Measurements from ENCODE around the gene SMTN.
"Not testable (repeated sequence)": the region's sequence is repeated elsewhere in the genome, so short reads cannot be mapped to it uniquely, and the experiment has no call there.

Gene SMTN

DNA sequence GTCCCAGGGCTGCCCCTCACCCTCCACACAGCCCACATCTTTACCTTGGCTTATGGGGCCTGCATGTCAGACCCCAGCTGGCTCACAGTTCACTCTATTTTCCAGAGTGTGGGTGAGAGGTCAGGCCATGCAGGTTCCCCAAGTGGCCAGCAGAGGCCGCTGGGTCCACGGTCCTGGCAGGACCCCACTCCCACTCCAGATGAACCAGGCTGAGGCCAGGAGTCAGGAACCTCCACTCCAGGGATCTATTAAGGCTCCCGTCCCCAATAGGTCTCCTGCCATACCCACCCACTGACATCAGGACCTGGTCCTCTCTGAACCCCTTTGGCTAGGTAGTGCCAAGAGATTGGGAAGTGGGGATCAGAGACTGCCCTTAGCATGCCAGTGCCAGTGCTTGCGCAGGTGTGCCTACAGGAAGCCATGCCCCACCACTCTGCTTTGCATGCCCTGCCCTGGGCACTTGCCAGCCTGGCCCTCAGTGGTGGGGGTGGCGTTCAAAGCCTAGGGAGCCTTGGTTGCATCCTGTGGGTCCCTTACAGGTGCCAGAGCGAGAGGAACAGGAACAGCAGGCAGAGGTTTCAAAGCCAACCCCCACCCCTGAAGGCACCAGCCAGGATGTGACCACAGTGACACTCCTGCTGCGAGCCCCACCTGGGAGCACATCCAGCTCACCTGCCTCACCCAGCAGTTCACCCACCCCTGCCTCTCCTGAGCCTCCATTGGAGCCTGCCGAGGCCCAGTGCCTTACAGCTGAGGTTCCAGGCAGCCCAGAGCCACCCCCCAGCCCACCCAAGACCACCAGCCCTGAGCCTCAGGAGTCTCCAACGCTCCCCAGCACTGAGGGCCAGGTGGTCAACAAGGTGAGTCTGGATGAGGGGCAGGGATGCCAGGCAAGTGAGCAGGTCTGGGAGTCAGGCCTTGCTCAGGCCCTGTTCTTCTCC, 8.3 kb downstream of the SMTN start:
- no peak for DNase-seq (ENCODE audit: low read depth in 2 of 3, low spot score in 1 of 3)

- DNase-seq (ENCODE audit: low read depth in 2 of 3, low spot score in 1 of 3) = no peak
Observed at GRCh38 chr22:31090217-31091085, 9.3 kb downstream of the SMTN start.

GRCh38 chr22:31091106-31091975, 10.2 kb downstream of the SMTN start:
- DNase-seq (ENCODE audit: low read depth in 2 of 3, low spot score in 1 of 3) = no peak

DNA sequence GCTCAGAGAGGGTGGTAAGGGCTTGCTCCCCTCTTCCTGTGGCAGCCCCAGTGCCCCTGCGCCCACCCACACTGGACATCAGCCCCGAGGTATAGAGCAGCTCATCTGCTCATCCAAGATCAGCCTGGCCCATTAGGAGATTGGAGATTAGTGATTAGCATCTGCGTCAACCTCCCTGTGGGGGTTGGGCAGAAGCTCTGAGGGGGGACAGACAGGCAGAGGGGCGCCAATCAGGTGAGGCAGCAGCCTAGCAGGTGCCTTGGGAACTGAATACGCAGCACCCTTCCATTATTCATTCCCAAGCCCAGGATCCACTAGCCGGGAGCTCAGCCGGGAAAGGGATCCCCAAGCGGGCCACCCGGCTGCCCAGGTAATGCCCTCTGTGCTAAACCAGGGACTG, 11.0 kb downstream of the SMTN start:
- DNase-seq (ENCODE audit: low read depth in 2 of 3, low spot score in 1 of 3) = no peak

DNA sequence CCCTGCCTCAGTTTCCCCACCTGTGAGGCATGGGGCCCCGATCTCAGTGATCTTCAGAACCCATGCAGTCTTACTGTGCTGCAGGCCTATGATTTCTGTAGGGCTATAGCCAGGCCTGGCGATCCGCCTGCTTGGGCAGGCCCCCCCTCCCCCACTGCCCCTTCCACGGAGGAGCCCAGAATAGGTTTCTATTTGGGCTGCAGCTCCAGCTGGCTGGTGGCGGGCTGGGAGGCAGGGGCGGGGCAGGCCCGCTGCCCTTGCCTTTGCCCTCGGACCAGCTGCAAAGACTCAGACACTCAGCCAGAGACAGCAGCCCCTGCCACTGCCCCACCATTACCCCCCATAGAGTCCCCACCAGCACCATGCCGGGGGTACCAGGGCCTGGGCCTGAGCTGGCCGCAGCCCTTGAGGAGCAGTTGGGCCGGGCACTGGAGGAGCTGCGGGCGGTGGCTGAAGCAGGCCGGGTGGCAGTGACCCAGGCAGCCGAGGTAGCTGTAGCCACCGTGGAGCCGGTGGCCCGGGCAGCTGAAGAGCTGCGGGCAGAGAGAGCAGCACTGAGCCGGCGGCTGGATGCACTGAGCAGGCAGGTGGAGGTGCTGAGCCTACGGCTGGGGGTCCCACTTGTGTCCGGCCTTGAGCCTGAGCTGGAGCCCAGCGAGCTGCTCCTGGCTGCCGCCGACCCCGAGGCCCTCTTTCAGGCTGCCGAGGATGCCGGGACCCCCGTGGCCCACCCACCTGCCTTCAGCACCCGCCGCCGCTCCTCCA, 12.2 kb downstream of the SMTN start:
- no peak for DNase-seq (ENCODE audit: low read depth in 2 of 3, low spot score in 1 of 3)

GRCh38 chr22:31094021-31094551, 13.0 kb downstream of the SMTN start:
- DNase-seq (ENCODE audit: low read depth in 2 of 3, low spot score in 1 of 3) = no peak

DNA sequence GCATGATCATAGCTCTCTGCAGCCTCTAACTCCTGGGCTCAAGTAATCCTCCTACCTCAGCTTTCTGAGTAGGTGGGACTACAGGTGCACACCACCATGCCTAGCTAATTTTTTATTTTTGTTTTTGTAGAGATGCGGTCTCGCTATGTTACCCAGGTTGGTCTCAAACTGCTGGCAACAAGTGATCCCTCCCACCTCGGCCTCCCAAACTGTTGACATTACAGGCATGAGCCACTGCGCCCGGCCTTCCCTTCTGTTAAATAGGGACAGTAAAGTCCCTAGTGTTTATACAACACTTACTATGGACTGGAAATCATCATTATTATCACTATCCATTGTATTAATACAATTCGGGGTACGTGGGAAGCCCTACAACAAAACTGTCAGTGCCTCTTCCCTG, 13.6 kb downstream of the SMTN start:
- no peak for DNase-seq (ENCODE audit: low read depth in 2 of 3, low spot score in 1 of 3)

DNA sequence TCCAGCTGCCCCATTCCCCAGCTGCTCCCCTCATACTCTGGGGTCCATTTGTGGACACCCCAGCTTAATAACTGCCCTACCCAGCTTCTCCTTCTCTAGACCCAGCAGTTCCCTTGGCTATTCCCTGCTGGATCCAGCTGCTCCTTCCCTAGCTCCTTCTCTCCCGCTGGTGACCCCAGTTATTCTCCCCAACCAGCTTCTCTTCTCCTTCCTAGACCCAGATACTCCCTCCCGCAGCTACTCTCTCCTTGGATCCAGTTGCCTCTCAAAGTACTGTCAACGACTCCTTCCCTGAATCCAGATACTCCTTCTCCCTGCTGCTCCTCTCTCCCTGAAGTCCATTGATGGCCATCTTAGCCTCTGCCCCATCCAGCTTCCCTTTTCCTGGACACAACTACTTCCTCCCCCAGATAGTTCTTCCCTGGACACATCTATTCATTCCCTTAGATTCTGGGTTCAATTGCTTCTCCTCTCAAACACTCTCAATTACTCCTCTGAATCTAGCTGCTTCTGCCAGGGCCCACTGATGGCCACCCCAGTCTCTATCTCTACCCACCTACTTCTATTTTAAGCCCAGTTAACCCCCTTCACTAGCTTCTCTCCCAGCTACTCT, 14.6 kb downstream of the SMTN start:
- no peak for DNase-seq (ENCODE audit: low read depth in 2 of 3, low spot score in 1 of 3)

DNA sequence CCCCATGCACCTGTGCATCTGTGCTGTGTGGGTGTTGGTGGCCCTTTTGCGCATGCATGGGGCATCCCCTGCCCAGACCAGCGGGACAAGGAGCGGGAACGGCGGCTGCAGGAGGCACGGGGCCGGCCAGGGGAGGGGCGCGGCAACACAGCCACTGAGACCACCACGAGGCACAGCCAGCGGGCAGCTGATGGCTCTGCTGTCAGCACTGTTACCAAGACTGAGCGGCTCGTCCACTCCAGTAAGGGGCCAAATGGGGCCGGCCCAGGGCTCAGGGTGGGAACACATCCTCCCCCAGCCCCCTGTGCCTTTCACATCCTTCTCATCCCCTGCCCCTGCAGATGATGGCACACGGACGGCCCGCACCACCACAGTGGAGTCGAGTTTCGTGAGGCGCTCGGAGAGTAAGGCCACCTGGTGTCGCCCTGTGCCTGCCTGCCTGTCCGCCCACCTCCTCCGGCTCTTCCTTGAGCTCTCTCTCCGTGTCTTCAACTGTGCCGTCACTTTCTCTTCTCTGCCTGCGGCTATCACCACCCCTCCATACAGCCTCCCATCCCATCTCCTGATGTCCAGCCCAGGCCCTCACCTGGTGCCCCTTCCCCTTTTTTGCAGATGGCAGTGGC, 15.7 kb downstream of the SMTN start:
- no peak for DNase-seq (ENCODE audit: low read depth in 2 of 3, low spot score in 1 of 3)

- DNase-seq (ENCODE audit: low read depth in 2 of 3, low spot score in 1 of 3) = not testable (repeated sequence)
Observed at GRCh38 chr22:31097539-31097938, 16.4 kb downstream of the SMTN start.

GRCh38 chr22:31097941-31098631, 17.0 kb downstream of the SMTN start:
- no peak for DNase-seq (ENCODE audit: low read depth in 2 of 3, low spot score in 1 of 3)

DNA sequence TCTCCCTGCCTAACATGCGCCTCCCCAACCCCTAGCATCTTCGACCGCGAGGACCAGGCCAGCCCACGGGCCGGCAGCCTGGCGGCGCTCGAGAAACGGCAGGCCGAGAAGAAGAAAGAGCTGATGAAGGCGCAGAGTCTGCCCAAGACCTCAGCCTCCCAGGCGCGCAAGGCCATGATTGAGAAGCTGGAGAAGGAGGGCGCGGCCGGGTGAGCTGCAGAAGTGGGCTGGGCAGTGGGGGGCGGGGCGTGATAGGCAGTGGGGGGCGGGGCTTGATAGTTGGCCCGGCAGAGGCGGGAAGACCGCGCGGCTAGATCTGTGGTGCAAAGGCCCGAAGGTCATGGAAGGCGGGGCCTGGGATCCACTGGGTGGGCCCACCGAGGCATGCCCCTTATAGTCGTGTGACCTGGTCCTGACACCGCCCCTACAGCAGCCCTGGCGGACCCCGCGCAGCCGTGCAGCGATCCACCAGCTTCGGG, 17.6 kb downstream of the SMTN start:
- DNase-seq (ENCODE audit: low read depth in 2 of 3, low spot score in 1 of 3) = no peak

GRCh38 chr22:31099386-31099785, 18.3 kb downstream of the SMTN start:
- no peak for DNase-seq (ENCODE audit: low read depth in 2 of 3, low spot score in 1 of 3)

DNA sequence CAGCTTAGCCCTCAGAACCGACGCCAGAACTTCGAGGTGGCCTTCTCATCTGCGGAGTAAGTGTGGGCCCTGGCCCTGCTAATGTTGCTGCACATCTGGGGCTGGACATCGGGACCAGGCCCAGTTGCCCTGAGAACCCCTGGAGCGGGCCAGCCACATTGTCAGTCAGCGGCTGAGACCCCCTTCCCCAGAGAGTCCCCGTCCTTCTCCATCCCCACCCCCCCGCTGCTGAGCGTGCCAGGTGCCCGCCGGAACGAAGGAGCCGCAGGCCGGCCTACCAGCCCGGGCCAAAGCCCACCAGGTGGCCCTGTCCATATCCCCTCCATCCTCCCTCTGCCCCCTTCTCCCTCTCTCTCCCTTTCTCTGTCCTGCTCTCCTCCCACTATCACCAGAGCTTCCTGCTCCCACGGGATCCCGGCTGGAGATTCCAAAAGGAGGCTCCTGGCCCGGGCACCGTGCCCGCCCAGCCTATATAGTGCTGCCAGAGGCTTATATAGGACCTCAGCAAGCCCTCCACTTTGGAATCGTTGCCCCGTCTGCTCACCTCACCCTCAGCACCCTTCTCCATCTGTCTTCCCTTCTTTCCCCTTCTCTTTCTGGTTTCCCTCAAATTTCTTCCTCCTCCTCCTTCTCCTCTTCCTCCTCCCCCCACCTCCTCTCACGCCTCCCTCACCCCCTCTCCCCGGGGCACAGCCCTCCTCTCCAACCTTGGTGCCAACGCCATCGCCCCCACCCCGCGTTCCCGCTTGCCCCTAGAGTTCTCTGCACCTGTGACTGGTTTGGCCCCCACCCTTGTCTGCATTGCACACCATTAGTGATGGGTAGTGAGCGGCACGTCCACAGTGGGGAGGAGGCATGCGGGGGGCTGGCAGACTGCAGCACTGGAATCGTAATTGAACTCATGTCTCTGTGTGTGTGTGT, 19.0 kb downstream of the SMTN start:
- DNase-seq (ENCODE audit: low read depth in 2 of 3, low spot score in 1 of 3) = no peak

GRCh38 chr22:31100762-31101525, 19.8 kb downstream of the SMTN start:
- no peak for DNase-seq (ENCODE audit: low read depth in 2 of 3, low spot score in 1 of 3)

DNA sequence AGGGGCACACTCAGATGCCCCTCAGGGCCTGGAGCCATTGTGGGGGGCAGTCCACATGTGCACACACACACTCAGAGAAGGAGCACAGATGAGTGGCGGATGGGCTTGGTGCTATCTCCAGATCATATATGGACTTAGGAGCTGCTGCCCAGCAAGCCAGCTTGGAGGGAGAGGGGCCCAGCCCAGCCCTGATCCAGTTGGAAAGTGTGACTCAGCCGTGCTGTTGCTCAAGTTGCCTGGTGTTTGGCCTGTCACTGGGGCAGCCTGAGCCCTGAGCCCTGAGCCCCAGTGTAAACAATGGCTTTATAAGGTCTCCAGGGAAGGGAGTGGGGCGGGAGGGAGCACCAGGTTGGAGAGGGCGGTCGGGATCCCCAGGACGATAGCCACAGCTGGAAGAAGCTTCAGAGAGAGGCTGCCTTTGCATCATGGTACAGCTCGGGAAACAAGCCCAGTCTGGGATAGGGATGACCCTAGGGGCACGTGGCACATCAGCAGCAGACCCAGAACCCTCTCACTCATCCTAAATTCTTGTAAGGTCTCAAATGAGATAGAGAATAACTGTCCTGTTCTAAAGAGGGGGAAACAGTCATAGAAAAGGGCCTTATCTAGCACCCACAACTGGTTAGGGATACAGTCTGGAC, 21.4 kb downstream of the SMTN start:
- no peak for DNase-seq (ENCODE audit: low read depth in 2 of 3, low spot score in 1 of 3)
